Right cardiac atrium (tissue), 5 donors: ENCODE results near the gene NBAS. TPM values are rescaled to one million over a fixed set of nuclear protein-coding genes. Genes with fewer than 3 reads are reported as not detected.

Source experiments
- ATAC-seq, 2 donors: fragments of 200-7000 bp; cut with Tn5 transposase; one replicate each; pipeline versions ENCODE4 v1.8.0 to v1.9.1; 2020; ENCODE audit warnings: moderate library complexity in 2 of 2, mild to moderate bottlenecking in 1 of 2
- DNase-seq, 3 donors: peaks; one replicate each; pipeline ENCODE4 v3.0.0-alpha.2; 2020
- H3K27ac ChIP-seq: one replicate; pipeline ENCODE4 v1.5.1; 2013; ENCODE audit warnings: mild to moderate bottlenecking, low read length, control low read depth, moderate library complexity
- H3K27me3 ChIP-seq: one replicate; pipeline ENCODE4 v1.6.1; 2013; ENCODE audit not compliant: control insufficient read depth, insufficient read depth
- H3K4me1 ChIP-seq: one replicate; pipeline ENCODE4 v1.6.1; 2013; ENCODE audit warnings: low read length; ENCODE audit not compliant: control insufficient read depth, insufficient read depth
- H3K4me3 ChIP-seq: one replicate; pipeline ENCODE4 v1.5.1; 2013; ENCODE audit warnings: low read length, control low read depth
- H3K9me3 ChIP-seq: one replicate; pipeline ENCODE4 v1.6.1; 2013; ENCODE audit warnings: low read length; ENCODE audit not compliant: control insufficient read depth
- whole genome bisulfite sequencing: extraction: QIAGEN DNeasy Blood & Tissue Kit; methylation state at CpG from one replicate; pipeline ENCODE4 v1.1.7; 2013; 5-methylcytosine and 5-hydroxymethylcytosine counted together
- intact Hi-C, 4 donors: fragments of 100-400 bp; cut with DNase I; formaldehyde crosslinking; loops; one replicate each; pipeline versions ENCODE4 v1.11.0 to v1.14.0; 2022 to 2023
- polyA plus RNA-seq: library from polyadenylated mRNA; stranded (reverse); fragments of 200-250 nt; gene quantifications from one replicate; pipeline ENCODE4 v1.2.3, GENCODE V29; 2013
- total RNA-seq, 4 donors: library from RNA; stranded (reverse); fragmentation: NEBNext Ultra II Directional; extraction: Animal tissue kit (Norgen Biotek cat#: 25700); gene quantifications; one replicate each; pipeline ENCODE4 v1.2.1, GENCODE V29; 2021
- donor health status: healthy with polysubstance abuse.
- donor health status: DM: no; HTN: yes; CAD: no.
- donor health status: DM: no; HTN: no; CAD: no.
- donor health status: DM: no; HTN: yes; CAD: no; lungs with severe emphysema.
- donor health status: DM: yes; HTN: yes; CAD: no.

The NBAS gene
- total and polyA plus RNA-seq, 5 donors: 22.4 to 59.4 (median 52.9) TPM

GRCh38 chr2:15372019-15372418, 189.1 kb downstream of the NBAS start:
- Histone ChIP-seq H3K9me3 (no peaks in the 10 kb centered on the region), H3K27me3 (no peaks in the 10 kb centered on the region), H3K4me3 (no peak overlapping the region), H3K27ac (no peak overlapping the region), H3K4me1 (no peaks in the 10 kb centered on the region)
- DNase-seq (no peak), ATAC-seq (no peak)
- intact Hi-C loops: no loop called here
- 95% methylated on average over 1 of the region's 1 CpG for WGBS

- no peak for DNase-seq
- 97% methylated on average over 2 of the region's 2 CpGs for WGBS
- no peaks in the 10 kb centered on the region for H3K9me3 ChIP-seq
- H3K27me3 ChIP-seq: no peaks in the 10 kb centered on the region
- H3K4me3 ChIP-seq: no peak overlapping the region
- intact Hi-C loops: no loop called here
- no peaks in the 10 kb centered on the region for H3K4me1 ChIP-seq
- H3K27ac ChIP-seq: no peak overlapping the region
- ATAC-seq: no peak
These were observed 192.0 kb downstream of the NBAS start for GRCh38 chr2:15369129-15369528.

GRCh38 chr2:15367715-15368114, 193.4 kb downstream of the NBAS start:
- intact Hi-C loops: no loop called here
- H3K9me3 ChIP-seq: no peaks in the 10 kb centered on the region
- no peak overlapping the region for H3K4me3 ChIP-seq
- no peak overlapping the region for H3K27ac ChIP-seq
- H3K4me1 ChIP-seq: no peaks in the 10 kb centered on the region
- H3K27me3 ChIP-seq: no peaks in the 10 kb centered on the region
- 97% methylated on average over 2 of the region's 2 CpGs for WGBS
- DNase-seq (no peak), ATAC-seq (no peak)

GRCh38 chr2:15367205-15367604, 193.9 kb downstream of the NBAS start:
- intact Hi-C loops: no loop called here
- 88% methylated on average over 3 of the region's 3 CpGs for WGBS

GRCh38 chr2:15365411-15365810, 195.7 kb downstream of the NBAS start:
- 72% methylated on average over 2 of the region's 2 CpGs for WGBS
- intact Hi-C loops: no loop called here
- H3K27ac ChIP-seq: no peak overlapping the region
- no peaks in the 10 kb centered on the region for H3K27me3 ChIP-seq
- H3K9me3 ChIP-seq: no peaks in the 10 kb centered on the region
- H3K4me3 ChIP-seq: no peak overlapping the region
- ATAC-seq: no peak
- no peak for DNase-seq
- no peaks in the 10 kb centered on the region for H3K4me1 ChIP-seq

More at GRCh38 chr2:15367205-15367604, 193.9 kb downstream of the NBAS start:
- no peak overlapping the region for H3K27ac ChIP-seq
- no peak for DNase-seq
- ATAC-seq: no peak
- H3K9me3 ChIP-seq: no peaks in the 10 kb centered on the region
- no peaks in the 10 kb centered on the region for H3K27me3 ChIP-seq
- H3K4me1 ChIP-seq: no peaks in the 10 kb centered on the region
- H3K4me3 ChIP-seq: no peak overlapping the region

- 97% methylated on average over 2 of the region's 2 CpGs for WGBS
- no peak for DNase-seq
- Histone ChIP-seq H3K4me3 (no peak overlapping the region), H3K4me1 (no peaks in the 10 kb centered on the region), H3K27me3 (no peaks in the 10 kb centered on the region), H3K27ac (no peak overlapping the region), H3K9me3 (no peaks in the 10 kb centered on the region)
- intact Hi-C loops: no loop called here
- no peak for ATAC-seq
These were observed 196.6 kb downstream of the NBAS start for GRCh38 chr2:15364561-15364960.

- no peak for DNase-seq
- WGBS: 97% methylated on average over 3 of the region's 3 CpGs
- H3K4me3 ChIP-seq: no peak overlapping the region
- no peak overlapping the region for H3K27ac ChIP-seq
- ATAC-seq: no peak
- no peaks in the 10 kb centered on the region for H3K27me3 ChIP-seq
- H3K4me1 ChIP-seq: no peaks in the 10 kb centered on the region
- intact Hi-C loops: no loop called here
- H3K9me3 ChIP-seq: no peaks in the 10 kb centered on the region
These were observed 197.4 kb downstream of the NBAS start for GRCh38 chr2:15363734-15364133.

GRCh38 chr2:15363142-15363541, 198.0 kb downstream of the NBAS start:
- no peaks in the 10 kb centered on the region for H3K4me1 ChIP-seq
- H3K4me3 ChIP-seq: no peak overlapping the region
- intact Hi-C loops: no loop called here
- H3K9me3 ChIP-seq: no peaks in the 10 kb centered on the region
- ATAC-seq (no peak), DNase-seq (no peak)
- no peak overlapping the region for H3K27ac ChIP-seq
- H3K27me3 ChIP-seq: no peaks in the 10 kb centered on the region

GRCh38 chr2:15359716-15360531, 201.2 kb downstream of the NBAS start:
- H3K27ac ChIP-seq: no peak overlapping the region
- no peak for DNase-seq
- no peaks in the 10 kb centered on the region for H3K27me3 ChIP-seq
- ATAC-seq: no peak
- H3K4me3 ChIP-seq: no peak overlapping the region
- no peaks in the 10 kb centered on the region for H3K4me1 ChIP-seq
- H3K9me3 ChIP-seq: no peaks in the 10 kb centered on the region
- WGBS: 94% methylated on average over 5 of the region's 5 CpGs
- intact Hi-C loops: no loop called here

GRCh38 chr2:15357922-15358321, 203.2 kb downstream of the NBAS start:
- DNase-seq: no peak
- no peak for ATAC-seq
- no peaks in the 10 kb centered on the region for H3K4me1 ChIP-seq
- H3K27me3 ChIP-seq: no peaks in the 10 kb centered on the region
- 87% methylated on average over 5 of the region's 5 CpGs for WGBS
- H3K27ac ChIP-seq: no peak overlapping the region
- no peak overlapping the region for H3K4me3 ChIP-seq
- H3K9me3 ChIP-seq: no peaks in the 10 kb centered on the region
- intact Hi-C loops: no loop called here

GRCh38 chr2:15357186-15357585, 203.9 kb downstream of the NBAS start:
- no peak overlapping the region for H3K4me3 ChIP-seq
- ATAC-seq (no peak), DNase-seq (no peak)
- no peak overlapping the region for H3K27ac ChIP-seq
- H3K9me3 ChIP-seq: no peaks in the 10 kb centered on the region
- WGBS: 99% methylated on average over 1 of the region's 1 CpG
- H3K27me3 ChIP-seq: no peaks in the 10 kb centered on the region
- no peaks in the 10 kb centered on the region for H3K4me1 ChIP-seq
- intact Hi-C loops: no loop called here

GRCh38 chr2:15355386-15355785, 205.7 kb downstream of the NBAS start:
- 79% methylated on average over 3 of the region's 3 CpGs for WGBS
- ATAC-seq (no peak), DNase-seq (no peak)
- H3K4me3 ChIP-seq: no peak overlapping the region
- intact Hi-C loops: no loop called here
- H3K27ac ChIP-seq: no peak overlapping the region
- no peaks in the 10 kb centered on the region for H3K27me3 ChIP-seq
- no peaks in the 10 kb centered on the region for H3K9me3 ChIP-seq
- H3K4me1 ChIP-seq: no peaks in the 10 kb centered on the region
